HG02884 (cell line): Measurements from ENCODE around the gene SLC10A1.

ENCODE experiments used
- ATAC-seq: cut with Tn5 transposase; IDR thresholded peaks from one replicate; pipeline ENCODE4 v1.9.1; 2021; ENCODE audit warnings: mild to moderate bottlenecking, moderate library complexity; ENCODE audit not compliant: unreplicated experiment

Gene SLC10A1

GRCh38 chr14:69811227-69811867 is 14.3 kb upstream of the SLC10A1 start:
- ATAC-seq = no peak

GRCh38 chr14:69808919-69809808 is 12.1 kb upstream of the SLC10A1 start:
- ATAC-seq = no peak

- ATAC-seq = no peak
Observed at GRCh38 chr14:69807192-69807591, 10.2 kb upstream of the SLC10A1 start.

GRCh38 chr14:69804902-69805301 is 7.9 kb upstream of the SLC10A1 start:
- no peak for ATAC-seq

- no peak for ATAC-seq
Observed at GRCh38 chr14:69803753-69804152, 6.7 kb upstream of the SLC10A1 start.

- ATAC-seq = no peak
Observed at GRCh38 chr14:69798339-69798735, 1.3 kb upstream of the SLC10A1 start.

- ATAC-seq = no peak
Observed at GRCh38 chr14:69797573-69798338, 715 bp upstream of the SLC10A1 start.

- no peak for ATAC-seq
Observed at GRCh38 chr14:69795691-69796090, 1.4 kb downstream of the SLC10A1 start.

- ATAC-seq = no peak
Observed at GRCh38 chr14:69794791-69795190, 2.2 kb downstream of the SLC10A1 start.

- ATAC-seq = no peak
Observed at GRCh38 chr14:69792887-69793421, 4.1 kb downstream of the SLC10A1 start.

- ATAC-seq = no peak
Observed at GRCh38 chr14:69789118-69789640, 7.9 kb downstream of the SLC10A1 start.

GRCh38 chr14:69786603-69787002 is 10.4 kb downstream of the SLC10A1 start:
- no peak for ATAC-seq

GRCh38 chr14:69784942-69785341 is 12.1 kb downstream of the SLC10A1 start:
- ATAC-seq = no peak

- ATAC-seq = no peak
Observed at GRCh38 chr14:69780952-69781351, 16.1 kb downstream of the SLC10A1 start.

- no peak for ATAC-seq
Observed at GRCh38 chr14:69780092-69780491, 16.9 kb downstream of the SLC10A1 start.

- ATAC-seq = no peak
Observed at GRCh38 chr14:69779088-69779487, 18.0 kb downstream of the SLC10A1 start.

GRCh38 chr14:69776875-69777453 is 20.1 kb downstream of the SLC10A1 start:
- ATAC-seq = no peak

- ATAC-seq = no peak
Observed at GRCh38 chr14:69775012-69775411, 22.0 kb downstream of the SLC10A1 start.

GRCh38 chr14:69773571-69774276 is 23.3 kb downstream of the SLC10A1 start:
- ATAC-seq = no peak
